Spinal cord (tissue), 10 donors: ENCODE measurements around the gene SPTLC1. TPM values are rescaled to one million over a fixed set of nuclear protein-coding genes. Genes with fewer than 3 reads are reported as not detected.

Experiments
- DNase-seq, 6 donors: peaks; one replicate each; pipeline versions ENCODE4 v3.0.0 to v3.0.0-alpha.2; 2013 to 2015; ENCODE audit warnings: low spot score in 6 of 6, low read depth in 4 of 6
- H3K27ac ChIP-seq: one replicate; pipeline ENCODE4 v1.5.1; 2013; ENCODE audit warnings: low read depth, low read length, control low read depth
- H3K27me3 ChIP-seq: one replicate; pipeline ENCODE4 v1.6.1; 2013; ENCODE audit warnings: low read length; ENCODE audit not compliant: control insufficient read depth, insufficient read depth
- H3K36me3 ChIP-seq: one replicate; pipeline ENCODE4 v1.6.1; 2013; ENCODE audit warnings: low read length; ENCODE audit not compliant: control insufficient read depth, insufficient read depth
- H3K4me1 ChIP-seq: one replicate; pipeline ENCODE4 v1.6.1; 2013; ENCODE audit warnings: low read length; ENCODE audit not compliant: control insufficient read depth, insufficient read depth
- H3K4me3 ChIP-seq: one replicate; pipeline ENCODE4 v1.5.1; 2013; ENCODE audit warnings: low read depth, low read length, control low read depth
- H3K9me3 ChIP-seq: one replicate; pipeline ENCODE4 v1.6.1; 2013; ENCODE audit warnings: low read length; ENCODE audit not compliant: control insufficient read depth, insufficient read depth
- WGBS: methylation state at CpG from one replicate; pipeline ENCODE4 v1.1.5; 2013; ENCODE audit warnings: missing lambda C conversion rate; ENCODE audit not compliant: insufficient coverage; 5-methylcytosine and 5-hydroxymethylcytosine counted together
- polyA plus RNA-seq, 2 donors: library from polyadenylated mRNA; unstranded; fragments of 120-200 nt; gene quantifications; one replicate each; pipeline ENCODE4 v1.2.1, GENCODE V29; 2013; ENCODE audit not compliant: insufficient read length in 2 of 2
- small RNA-seq: library from RNA; depleted of rRNA; stranded (forward); fragments of <200 nt; gene quantifications from one replicate; pipeline ENCODE3, GENCODE V24; 2014; ENCODE audit warnings: low replicate concordance
- total RNA-seq, 2 donors: library from RNA; depleted of rRNA in 1 of 2; stranded (reverse); fragments of 120-200 nt in 1 of 2; fragments of >200 nt in 1 of 2; gene quantifications; one replicate each; pipeline versions ENCODE4 v1.2.3 to v1.2.4, GENCODE V29; 2013 to 2014
- donor health status: healthy.

SPTLC1 gene
- total and polyA plus RNA-seq, 4 donors = 63.8 to 126 (median 75.7) TPM

- no peaks in the 10 kb centered on the region for H3K27me3 ChIP-seq
- no peak overlapping the region for H3K4me3 ChIP-seq
- WGBS = 71% methylated on average over 4 of the region's 6 CpGs
- DNase-seq = no peak
- no peaks in the 10 kb centered on the region for H3K36me3 ChIP-seq
- no peak overlapping the region for H3K27ac ChIP-seq
- no peaks in the 10 kb centered on the region for H3K4me1 ChIP-seq
- no peaks in the 10 kb centered on the region for H3K9me3 ChIP-seq
Observed at GRCh38 chr9:92001244-92001643, 114.0 kb downstream of the SPTLC1 start.

DNA sequence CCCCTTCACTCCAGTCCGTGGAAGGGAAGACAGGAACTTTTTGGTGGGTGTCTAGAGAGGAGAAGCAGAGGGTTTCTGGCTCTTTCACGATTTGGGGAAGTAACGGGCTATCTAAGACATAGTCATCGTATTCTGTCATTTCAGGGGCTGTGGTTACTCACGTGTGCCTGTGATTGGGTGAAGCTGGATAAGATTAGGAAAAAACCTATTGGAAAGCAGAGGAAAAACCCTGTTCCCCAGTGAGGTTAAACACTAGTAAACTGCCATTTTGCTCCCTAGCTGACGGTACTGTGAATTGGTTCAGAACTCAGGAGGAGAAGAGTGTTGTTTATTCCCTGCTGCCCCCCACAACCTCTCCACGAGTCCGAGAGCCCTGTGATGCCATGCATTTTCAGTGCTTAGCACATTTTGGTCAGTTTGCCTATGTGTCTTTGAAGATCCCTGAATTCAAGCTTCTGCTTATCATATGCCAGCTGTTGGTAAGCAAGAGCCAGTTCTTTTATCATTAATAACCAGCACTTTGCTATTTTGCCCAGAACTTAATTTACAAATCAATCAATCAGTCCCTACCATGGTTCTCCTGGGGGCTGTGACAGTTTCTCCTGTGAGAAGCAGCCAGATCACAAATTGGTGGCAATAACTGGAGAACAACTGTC, 120.1 kb downstream of the SPTLC1 start:
- peak in 1 of 6 donors; percentile 22 for DNase-seq
- Histone ChIP-seq H3K4me1 (no peaks in the 10 kb centered on the region), H3K9me3 (no peaks in the 10 kb centered on the region), H3K27me3 (no peaks in the 10 kb centered on the region), H3K36me3 (no peaks in the 10 kb centered on the region), H3K4me3 (no peak overlapping the region), H3K27ac (no peak overlapping the region)
- 59% methylated on average over 7 of the region's 8 CpGs for WGBS

DNA sequence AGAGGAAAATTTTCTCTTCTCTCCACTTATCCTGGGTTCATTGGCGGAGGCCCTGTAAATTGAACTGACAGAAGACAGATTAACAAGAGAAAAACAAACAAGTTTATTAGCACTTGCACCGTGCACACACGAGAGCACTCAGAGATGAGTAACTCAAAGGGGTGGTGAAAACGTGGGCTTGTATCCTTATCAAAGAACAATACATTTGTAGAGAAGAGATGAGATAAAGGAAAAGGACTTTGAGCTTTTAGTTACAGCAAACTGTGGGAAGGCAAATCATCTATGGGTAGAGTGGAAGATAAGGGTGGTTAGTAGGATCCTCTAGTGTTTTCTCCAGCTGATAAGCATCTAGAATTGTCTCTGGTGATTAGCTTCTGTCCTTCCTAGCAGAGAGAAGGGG, 120.8 kb downstream of the SPTLC1 start:
- H3K27me3 ChIP-seq = no peaks in the 10 kb centered on the region
- no peak for DNase-seq
- no peaks in the 10 kb centered on the region for H3K36me3 ChIP-seq
- no peak overlapping the region for H3K27ac ChIP-seq
- H3K9me3 ChIP-seq = no peaks in the 10 kb centered on the region
- no peak overlapping the region for H3K4me3 ChIP-seq
- H3K4me1 ChIP-seq = no peaks in the 10 kb centered on the region
- no CpG with 5 or more reads among the region's 4 CpGs for whole genome bisulfite sequencing

DNA sequence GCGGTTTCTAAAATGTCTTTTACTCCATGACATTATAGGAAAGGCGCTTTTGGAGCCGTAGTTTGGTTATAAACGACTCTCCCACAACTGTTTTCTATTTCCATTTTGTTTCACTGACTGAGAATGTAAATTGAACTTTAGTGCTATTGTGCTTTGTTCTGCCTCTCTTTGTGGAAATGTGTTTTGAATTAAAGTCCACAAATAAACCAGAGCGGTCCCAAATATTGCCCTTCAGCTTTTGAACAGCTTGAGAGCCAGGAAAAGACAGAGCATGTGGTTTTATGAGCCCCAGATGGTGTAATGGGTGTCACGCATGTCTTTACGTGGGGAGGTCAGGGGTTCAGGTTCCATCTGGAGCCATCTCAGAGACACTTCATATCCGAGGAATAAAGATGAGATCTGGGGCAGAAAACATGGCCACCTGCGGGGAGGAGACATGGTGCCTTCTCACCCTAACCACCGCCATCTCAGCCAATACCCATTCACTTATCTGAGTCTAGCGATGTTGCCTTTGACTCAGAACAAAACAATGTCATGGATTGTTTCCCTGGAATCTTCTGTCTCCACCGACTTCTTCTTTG, 122.7 kb downstream of the SPTLC1 start:
- no peaks in the 10 kb centered on the region for H3K4me1 ChIP-seq
- no peaks in the 10 kb centered on the region for H3K36me3 ChIP-seq
- 45% methylated on average over 6 of the region's 12 CpGs for whole genome bisulfite sequencing
- DNase-seq = peak in 2 of 6 donors; percentile 5 to 43
- no peaks in the 10 kb centered on the region for H3K27me3 ChIP-seq
- H3K4me3 ChIP-seq = no peak overlapping the region
- no peaks in the 10 kb centered on the region for H3K9me3 ChIP-seq
- H3K27ac ChIP-seq = peak overlapping the region; percentile 52

- Histone ChIP-seq H3K4me1 (no peaks in the 10 kb centered on the region), H3K4me3 (no peak overlapping the region), H3K27ac (peak overlapping the region; percentile 52), H3K9me3 (no peaks in the 10 kb centered on the region), H3K27me3 (no peaks in the 10 kb centered on the region), H3K36me3 (no peaks in the 10 kb centered on the region)
- 72% methylated on average over 12 of the region's 20 CpGs for WGBS
- peak in 1 of 6 donors; percentile 7 for DNase-seq
Observed at GRCh38 chr9:91991721-91992341, 123.4 kb downstream of the SPTLC1 start.

- H3K36me3 ChIP-seq = no peaks in the 10 kb centered on the region
- no peaks in the 10 kb centered on the region for H3K27me3 ChIP-seq
- H3K9me3 ChIP-seq = no peaks in the 10 kb centered on the region
- H3K4me1 ChIP-seq = no peaks in the 10 kb centered on the region
- WGBS = 100% methylated on average over 1 of the region's 2 CpGs
- no peak for DNase-seq
- no peak overlapping the region for H3K4me3 ChIP-seq
- no peak overlapping the region for H3K27ac ChIP-seq
Observed at GRCh38 chr9:91986248-91986647, 129.0 kb downstream of the SPTLC1 start.

DNA sequence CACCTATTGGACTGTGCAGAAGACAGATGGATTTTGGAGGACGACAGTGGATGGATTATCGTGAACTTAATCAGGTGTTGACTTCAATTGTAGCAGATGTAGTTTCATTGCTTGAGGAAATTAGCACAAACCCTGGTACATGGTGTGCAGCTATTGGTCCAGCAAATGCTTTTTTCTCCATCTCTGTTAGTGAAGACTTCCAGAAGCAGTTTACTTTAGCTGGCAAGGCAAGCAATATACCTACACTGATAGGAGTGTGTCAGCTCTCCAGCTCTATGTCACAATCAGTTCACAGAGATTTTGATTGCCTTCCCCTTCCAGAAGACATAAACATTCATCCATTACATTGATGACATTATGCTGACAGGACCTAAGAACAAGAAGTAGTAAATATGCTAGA, 129.5 kb downstream of the SPTLC1 start:
- Histone ChIP-seq H3K4me1 (no peaks in the 10 kb centered on the region), H3K4me3 (no peak overlapping the region), H3K27me3 (no peaks in the 10 kb centered on the region), H3K36me3 (no peaks in the 10 kb centered on the region), H3K9me3 (no peaks in the 10 kb centered on the region), H3K27ac (no peak overlapping the region)
- no peak for DNase-seq
- WGBS = 93% methylated on average over 2 of the region's 2 CpGs

Small RNAs within 50 kb of the gene (small RNA-seq; reads per million reads assigned to genes)
- gene MTATP6P29 (not detected), gene MTND4LP7 (not detected)

Other genes starting within 250 kb of the SPTLC1 start
- gene ROR2, start 165.2 kb downstream of the SPTLC1 start, total RNA-seq = 10 to 100 TPM in 1 of 2 donors, 1 to 10 TPM in 1; 3.1 to 20.6 TPM
- gene ROR2, start 165.2 kb downstream of the SPTLC1 start, polyA plus RNA-seq = 1 to 10 TPM; 4.8 to 5.3 TPM
- gene IARS1, start 178.3 kb upstream of the SPTLC1 start, total RNA-seq = 100 to 1,000 TPM; 115 to 229 TPM
- gene IARS1, start 178.3 kb upstream of the SPTLC1 start, polyA plus RNA-seq = 10 to 100 TPM; 76.3 to 76.7 TPM
- 10 to 100 TPM; 20.3 to 29.0 TPM for gene NOL8, start 209.9 kb upstream of the SPTLC1 start, total RNA-seq
- 10 to 100 TPM; 28.1 to 30.0 TPM for gene NOL8, start 209.9 kb upstream of the SPTLC1 start, polyA plus RNA-seq
- gene CENPP, start 210.5 kb upstream of the SPTLC1 start, total RNA-seq = 10 to 100 TPM; 12.7 to 15.5 TPM
- gene CENPP, start 210.5 kb upstream of the SPTLC1 start, polyA plus RNA-seq = 1 to 10 TPM; 5.4 to 7.6 TPM